ENCODE results near the gene RAB40C.

RAB40C gene

DNA sequence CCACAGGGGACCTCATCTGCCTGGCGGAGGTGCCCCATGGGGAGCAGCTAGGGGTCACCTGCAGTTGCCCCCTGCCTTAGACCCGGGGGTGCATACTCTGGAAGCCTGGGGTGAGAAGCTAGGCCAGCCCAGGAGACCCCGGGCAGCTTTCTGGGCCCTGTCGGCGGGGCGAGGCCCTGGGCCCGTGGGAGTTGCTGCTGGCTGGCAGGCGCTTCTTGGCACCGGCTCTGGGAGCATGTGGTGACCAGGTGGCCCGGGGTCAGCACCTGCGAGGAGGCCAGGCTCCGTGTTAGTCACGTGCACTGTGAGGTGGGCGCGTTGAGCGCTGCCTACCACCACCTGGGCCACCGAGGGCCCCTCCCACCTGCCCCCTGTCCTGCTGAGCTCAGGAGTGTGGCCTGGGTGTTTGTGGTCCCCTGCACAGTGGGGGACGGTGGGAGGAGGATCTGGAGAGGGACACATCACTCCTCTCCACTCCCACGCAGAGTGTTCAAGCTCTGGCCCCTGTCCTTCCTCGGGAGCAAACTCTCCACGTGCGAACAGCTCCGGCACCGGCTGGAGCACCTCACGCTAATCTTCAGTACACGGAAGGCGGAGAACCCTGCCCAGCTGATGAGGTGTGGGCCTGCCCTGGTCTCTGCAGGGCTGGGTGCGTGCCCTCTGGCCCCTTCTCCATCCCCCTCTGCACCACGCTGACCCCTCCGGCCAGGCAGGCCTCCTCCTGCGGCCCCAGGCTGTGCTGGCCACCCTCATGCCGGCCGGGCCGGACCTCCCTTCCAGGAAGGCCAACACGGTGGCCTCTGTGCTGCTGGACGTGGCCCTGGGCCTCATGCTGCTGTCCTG lies 14.3 kb upstream of the RAB40C start:
- no peak for DNase-seq

DNA sequence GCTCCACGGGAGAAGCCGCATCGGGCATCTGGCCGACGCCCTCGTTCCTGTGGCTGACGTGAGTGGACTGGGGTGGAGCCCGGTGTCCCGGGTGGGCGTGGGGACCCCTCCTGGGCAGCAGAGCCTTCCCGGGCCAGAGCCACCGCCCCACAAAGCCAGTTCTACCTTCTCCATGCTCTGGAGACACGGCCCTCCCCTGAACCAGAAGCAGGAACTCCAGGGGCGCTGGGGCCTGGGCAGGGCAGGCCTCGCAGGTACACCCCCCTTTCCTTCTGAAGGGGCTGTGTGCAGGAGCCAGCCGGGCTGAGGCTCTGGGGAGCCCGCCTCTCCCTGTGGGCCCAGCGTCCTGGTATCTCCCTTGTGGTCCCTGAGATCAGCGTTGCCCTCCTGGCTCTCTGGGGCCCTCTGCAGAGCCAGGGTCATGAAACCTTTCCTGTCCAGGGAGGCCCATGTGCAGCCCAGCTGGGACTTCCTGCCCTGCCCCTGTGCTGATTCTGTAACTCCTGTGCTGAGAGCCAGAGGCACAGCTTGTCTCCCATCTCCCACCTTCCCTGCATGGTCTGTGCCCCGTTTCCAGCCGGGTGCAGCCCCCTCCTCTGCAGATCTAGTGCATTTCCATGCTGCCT lies 13.6 kb upstream of the RAB40C start:
- peak; percentile 41 for DNase-seq

DNA sequence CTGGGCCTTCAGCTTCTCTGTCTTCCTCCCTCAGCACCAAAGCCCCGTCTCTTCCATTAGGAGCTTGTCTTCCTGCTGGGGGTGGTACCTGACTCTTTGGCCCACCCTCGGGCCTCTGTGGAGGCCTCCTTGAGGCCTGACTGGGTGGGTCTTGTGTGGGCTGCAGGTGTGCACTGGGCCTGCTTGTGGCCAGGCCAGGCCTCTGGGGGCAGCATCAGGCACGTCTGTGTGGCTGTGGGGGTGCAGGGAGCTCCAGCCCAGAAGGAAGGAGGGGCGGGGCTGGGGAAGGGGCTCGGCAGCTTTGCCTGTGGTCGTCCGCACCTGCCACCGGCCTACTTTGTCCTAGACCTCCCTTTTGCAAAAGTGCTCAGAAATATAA lies 13.1 kb upstream of the RAB40C start:
- no peak for DNase-seq

- DNase-seq = no peak
Observed at GRCh38 chr16:577796-578195, 12.1 kb upstream of the RAB40C start.

DNA sequence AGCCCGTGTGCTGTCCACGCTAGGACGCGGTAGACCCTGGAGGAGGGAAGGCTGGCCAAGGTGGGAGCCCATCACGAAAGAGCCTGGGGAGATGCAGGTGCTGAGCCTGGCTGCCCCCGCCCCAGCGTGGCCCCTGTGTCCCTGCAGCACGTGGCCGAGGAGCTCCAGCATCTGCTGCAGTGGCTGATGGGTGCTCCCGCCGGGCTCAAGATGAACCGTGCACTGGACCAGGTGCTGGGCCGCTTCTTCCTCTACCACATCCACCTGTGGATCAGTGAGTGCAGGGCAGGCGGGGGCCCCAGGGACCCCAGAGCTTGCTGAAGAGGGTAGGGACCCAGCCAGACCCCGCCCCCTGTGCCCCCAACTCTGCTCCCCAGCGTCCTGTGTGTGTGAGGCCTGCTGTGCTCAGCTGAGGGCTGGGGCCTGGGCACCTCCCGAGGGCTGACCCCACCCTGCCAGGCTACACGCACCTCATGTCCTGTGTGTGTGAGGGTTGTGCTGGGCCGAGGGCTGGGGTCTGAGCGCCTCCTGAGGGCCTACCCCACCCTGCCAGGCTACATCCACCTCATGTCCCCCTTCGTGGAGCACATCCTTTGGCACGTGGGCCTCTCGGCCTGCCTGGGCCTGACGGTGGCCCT lies 11.5 kb upstream of the RAB40C start:
- DNase-seq = no peak

GRCh38 chr16:578870-579405 lies 10.9 kb upstream of the RAB40C start:
- peak; percentile 97 for DNase-seq

DNA sequence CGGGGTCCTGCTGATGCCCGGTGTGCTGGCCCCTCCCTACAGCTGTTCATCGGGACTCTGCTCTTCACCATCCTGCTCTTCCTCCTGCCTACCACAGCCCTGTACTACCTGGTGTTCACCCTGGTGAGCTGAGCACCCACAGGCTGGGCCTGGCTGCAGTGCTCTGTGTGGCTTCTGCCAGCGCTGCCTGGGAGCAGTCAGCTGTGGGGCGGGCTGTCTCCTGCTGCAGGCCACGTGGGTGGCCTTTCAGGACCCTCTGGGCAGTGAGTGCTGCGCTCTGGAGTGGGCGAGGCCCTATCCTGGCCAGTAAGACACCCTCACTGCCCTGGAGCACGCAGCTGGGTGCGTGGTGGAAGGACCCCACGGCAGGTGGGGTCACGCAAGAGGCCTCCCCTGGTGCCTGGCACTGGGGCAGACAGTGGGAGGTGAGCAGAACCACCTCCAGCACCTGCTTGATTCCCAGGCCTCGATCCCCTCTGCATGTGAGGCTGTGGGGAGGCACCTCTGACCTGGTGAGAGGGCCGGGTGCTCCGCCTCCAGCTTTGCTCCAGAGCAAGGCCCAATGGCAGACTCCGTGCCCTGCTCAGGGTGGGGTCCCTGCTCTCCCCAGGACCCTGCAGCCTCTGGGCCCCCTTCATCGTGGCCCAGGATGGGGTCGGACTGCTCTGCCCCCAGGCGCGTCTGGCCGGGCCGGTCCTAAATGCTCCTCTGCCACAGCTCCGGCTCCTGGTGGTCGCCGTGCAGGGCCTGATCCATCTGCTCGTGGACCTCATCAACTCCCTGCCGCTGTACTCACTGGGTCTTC lies 9.5 kb upstream of the RAB40C start:
- no peak for DNase-seq

- DNase-seq = no peak
Observed at GRCh38 chr16:580946-581498, 8.8 kb upstream of the RAB40C start.

DNA sequence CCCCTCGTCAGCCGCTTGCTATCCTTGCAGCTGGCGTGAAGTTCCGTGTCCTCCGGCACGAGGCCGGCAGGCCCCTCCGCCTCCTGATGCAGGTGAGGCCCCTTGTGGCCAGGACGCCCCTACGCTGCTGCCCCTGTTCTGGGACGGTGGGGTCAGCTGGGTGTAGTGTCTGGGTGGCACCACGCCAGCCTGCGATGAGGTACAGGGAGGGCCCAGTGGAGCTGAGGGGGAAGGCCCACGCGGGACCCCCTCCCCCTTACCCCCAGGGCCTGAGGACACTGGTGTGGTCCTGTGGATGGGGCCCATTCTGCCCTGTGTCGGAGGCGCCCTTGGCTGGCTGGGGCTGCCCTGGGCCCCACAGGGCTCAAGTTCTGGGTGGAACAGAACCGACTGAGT lies 7.7 kb upstream of the RAB40C start:
- DNase-seq = no peak

DNA sequence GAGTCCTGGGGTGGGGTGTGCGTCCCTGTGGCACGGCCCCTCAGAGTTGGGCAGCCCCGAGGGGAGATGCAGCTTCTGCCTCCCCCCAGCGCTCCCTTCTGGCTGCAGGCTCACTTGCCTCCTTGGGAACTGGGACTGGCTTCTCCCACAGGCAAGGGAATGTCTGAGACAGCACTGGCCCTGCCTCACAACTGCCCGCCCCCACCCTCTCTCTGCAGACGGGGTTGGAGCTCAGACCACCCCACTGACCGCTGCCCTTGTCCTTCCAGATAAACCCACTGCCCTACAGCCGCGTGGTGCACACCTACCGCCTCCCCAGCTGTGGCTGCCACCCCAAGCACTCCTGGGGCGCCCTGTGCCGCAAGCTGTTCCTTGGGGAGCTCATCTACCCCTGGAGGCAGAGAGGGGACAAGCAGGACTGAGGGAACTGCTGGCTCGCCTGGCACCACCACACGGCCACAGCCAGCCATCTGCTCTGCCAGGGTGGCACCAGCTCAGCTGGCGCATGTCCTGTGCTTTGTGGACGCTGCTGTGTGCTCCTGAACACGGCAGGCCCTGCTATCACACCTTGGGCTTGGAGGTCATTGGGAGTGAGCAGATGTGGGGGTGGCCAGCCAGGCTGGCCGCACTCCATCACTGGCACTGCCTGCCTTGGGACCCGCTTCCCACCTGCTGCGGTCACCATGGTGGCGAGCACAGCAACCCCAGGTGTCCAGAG lies 7.1 kb upstream of the RAB40C start:
- DNase-seq = peak; percentile 46

GRCh38 chr16:583470-583814 lies 6.4 kb upstream of the RAB40C start:
- DNase-seq = no peak

GRCh38 chr16:583815-584591 lies 5.9 kb upstream of the RAB40C start:
- no peak for DNase-seq

DNA sequence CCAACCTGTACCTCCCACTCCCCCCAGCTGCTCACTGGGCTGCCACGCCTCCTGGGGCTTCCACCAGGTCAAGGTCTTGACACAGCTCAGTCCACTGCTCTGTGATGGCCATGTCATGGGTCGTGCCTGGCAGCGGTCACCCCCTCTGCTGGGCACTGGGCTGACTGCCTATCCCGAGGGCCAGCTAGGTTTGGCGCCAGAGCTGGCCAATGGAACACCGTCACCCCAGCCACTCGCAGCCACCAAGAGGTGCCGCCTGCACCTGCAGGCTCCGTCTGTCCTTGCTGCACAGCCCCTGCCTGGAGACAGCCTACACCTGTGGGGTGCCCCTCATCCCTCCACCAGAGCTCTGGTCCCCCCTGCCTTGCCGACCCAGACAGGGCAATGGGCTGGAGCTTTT lies 4.5 kb upstream of the RAB40C start:
- peak; percentile 42 for DNase-seq

DNA sequence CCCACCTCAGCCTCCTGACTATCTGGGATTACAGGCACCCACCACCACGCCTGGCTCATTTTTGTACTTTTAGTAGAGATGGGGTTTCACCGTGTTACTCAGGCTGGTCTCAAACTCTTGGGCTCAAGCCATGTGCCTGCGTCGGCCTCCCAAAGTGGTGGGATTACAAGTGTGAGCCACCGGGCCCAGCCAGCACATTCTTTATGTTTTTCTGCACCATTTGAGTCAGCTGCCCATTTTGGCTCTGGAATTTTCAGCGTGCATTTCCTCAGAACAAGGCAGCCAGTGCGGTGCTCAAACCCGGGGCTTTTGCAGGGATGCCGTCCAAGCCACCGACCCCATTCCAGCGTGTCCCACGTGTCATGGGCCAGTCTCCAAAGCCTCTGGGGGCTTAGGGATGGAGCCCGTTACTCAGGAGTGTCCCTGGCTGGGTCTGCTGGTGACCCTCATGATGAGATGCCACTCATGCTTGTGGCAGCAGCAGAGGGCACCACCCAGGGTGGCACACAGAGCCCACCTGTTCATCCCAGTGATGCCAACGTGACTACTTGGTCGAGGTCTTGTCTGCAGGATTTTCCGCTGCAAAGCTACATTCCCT lies 3.7 kb upstream of the RAB40C start:
- DNase-seq = no peak

DNA sequence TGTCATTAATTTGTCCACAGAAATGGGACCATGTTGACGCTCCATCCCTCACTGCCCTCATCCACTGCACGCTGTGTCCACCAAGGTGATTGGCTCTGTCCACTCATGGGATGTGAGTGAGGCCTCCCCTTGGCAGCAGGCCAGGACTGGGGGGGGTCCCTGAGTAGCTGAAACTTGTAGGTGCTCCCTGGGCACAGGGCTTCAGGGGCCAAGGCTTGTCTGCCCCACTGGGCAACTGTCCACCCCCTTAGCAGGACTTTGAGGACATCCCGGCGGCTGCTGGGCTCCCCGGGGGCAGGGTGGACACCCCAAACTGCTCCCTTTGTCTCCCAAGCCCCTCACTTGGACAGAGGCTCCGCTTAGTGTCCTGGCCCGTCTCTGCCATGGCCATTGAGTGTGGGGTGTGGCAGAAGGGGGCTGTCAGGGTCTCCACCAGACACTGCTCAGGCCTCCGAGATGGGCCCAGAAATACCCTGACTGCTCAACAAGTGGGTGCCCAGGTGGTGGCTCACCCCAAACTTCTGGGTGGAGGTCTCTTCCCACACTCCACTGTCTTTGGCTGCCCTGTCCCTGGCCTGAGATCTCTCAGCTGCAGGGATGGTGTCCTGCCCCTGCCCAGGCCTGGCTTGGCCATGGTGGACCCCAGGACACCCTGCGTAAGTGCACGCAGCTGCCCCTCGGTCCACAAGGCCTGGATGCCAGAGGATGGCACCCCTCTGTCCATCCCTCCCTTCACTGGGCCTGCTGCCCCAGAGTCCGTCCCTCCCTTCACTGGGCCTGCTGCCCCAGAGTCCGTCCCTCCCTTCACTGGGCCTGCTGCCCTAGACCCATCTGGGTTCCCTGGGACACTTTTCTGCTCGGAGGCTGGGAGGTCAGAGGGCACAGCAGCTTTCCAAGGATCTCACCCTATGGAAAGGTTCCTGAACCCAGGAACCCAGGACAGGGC lies 2.9 kb upstream of the RAB40C start:
- peak; percentile 32 for DNase-seq

GRCh38 chr16:588639-588888 lies 1.3 kb upstream of the RAB40C start:
- DNase-seq = peak; percentile 79

DNA sequence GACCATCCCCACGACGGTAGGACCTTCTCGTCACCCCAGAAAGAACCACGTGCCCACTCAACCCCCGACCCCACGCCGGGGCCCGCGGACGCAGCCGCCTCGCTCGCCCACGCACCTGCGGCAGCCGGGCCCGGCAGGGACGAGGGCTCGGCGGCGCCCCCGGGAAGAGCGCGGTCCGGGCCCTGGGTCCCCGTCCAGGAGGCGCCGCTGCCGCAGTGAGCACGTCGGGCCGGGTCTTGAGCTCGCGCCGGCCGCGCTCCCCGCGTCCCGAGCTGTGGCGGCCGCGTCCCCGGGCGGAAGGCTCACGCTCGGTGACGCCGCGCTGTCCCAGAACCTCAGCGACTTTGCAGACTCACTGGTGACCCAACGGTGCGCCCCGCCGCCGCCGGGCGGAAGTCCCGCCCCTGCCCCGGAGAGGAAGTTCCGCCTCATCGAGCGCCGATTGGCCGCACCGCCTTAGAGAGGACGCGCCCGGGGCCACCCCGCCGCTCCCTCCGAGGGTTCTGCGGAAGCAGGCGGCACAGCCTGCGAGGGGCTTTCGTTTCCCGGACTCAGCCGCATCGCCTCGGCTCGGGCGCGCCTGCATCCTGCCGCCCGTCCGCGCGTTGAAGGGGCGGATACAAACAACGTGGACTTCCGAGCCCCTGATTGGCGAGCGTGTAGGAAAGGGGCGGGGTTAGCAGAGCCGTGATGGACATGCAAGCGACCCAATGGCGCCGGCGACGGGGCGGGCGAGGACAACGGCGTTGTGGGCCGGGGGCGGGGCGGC lies 793 bp upstream of the RAB40C start:
- DNase-seq = peak; percentile 97

GRCh38 chr16:590188-590814 lies 435 bp downstream of the RAB40C start:
- DNase-seq = no peak

GRCh38 chr16:590815-591200 lies 942 bp downstream of the RAB40C start:
- DNase-seq = no peak
